Epithelial cell of alveolus of lung (primary cell): ENCODE data around the gene CLCA2. TPM values are rescaled to one million over a fixed set of nuclear protein-coding genes. Genes with fewer than 3 reads are reported as not detected.

ENCODE experiments used
- total RNA-seq: library from RNA; depleted of rRNA; stranded (reverse); fragments of >200 nt; gene quantifications from 2 replicates; pipeline ENCODE4 v1.2.1, GENCODE V29; 2015

CLCA2 gene
- 1.2 TPM in 1 of 2 replicates, not detected in the other for total RNA-seq

GRCh38 chr1:86423873-86424272, at the start of gene CLCA2:
Gene CLCA2, plus strand, starts transcription at chr1:86424171. Its CDS starts 77 bp downstream, at chr1:86424248.

GRCh38 chr1:86395751-86396497, 28.0 kb upstream of the CLCA2 start, which contains the start of gene ODF2L:
Gene ODF2L, minus strand, starts transcription at chr1:86396323. Its CDS starts 9,296 bp downstream, at chr1:86387027.

GRCh38 chr1:86468501-86468977, 44.6 kb downstream of the CLCA2 start, which contains the start of gene CLCA1:
Gene CLCA1, plus strand, starts transcription at chr1:86468927. Its CDS starts 45 bp downstream, at chr1:86468972.

Other genes starting within 250 kb of the CLCA2 start
- gene ODF2L, start 27.8 kb upstream of the CLCA2 start, total RNA-seq = 12.9 and 25.2 TPM in 2 replicates
- gene CLCA1, start 44.8 kb downstream of the CLCA2 start, total RNA-seq = not detected in 2 replicates
- not detected in 2 replicates for gene CLCA4, start 122.9 kb downstream of the CLCA2 start, total RNA-seq